ENCODE measurements around the gene KREMEN1. TPM values are rescaled to one million over a fixed set of nuclear protein-coding genes. Genes with fewer than 3 reads are reported as not detected.

The KREMEN1 gene
- total RNA-seq, 1 experiment from 2014 or later, result 2.7 TPM

DNA sequence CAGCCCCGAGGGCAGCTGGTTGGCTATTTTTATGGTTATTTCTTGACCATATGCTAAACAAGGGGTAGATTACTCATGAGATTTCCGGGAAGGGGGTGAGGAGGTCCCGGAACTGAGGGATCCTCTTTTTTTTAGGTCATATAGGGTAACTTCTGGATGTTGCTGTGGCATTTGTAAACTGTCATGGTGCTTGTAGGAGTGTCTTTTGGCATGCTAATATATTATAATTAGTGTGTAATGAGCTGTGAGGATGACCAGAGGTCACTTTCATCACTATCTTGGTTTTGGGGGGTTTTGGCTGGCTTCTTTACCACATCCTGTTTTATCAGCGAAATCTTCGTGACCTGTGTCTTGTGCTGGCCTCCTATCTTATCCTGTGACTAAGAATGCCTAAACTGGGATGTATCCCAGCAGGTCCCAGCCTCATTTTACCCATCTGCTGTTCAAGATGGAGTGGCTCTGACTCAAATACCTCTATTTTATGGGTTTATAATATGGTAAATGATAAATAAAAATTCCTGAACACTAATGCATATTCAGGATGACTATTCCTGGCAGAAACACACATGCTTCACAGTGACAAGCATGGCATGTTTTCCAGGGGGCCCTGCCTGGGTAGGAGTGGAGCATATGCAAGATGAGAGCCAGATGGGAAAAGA, 11.2 kb downstream of the KREMEN1 start:
- Histone ChIP-seq H3K4me3 (ENCODE audit: low read length) (no peak overlapping the region), H4K20me1 (ENCODE audit: low read length) (no peaks in the 10 kb centered on the region), H2AFZ (ENCODE audit: low read length) (no peak overlapping the region), H3K27ac (ENCODE audit: low read length) (no peak overlapping the region), H3K79me2 (ENCODE audit: low read length) (no peaks in the 10 kb centered on the region), H3K9me2 (replicated peaks; ENCODE audit: low read length) (no peaks in the 10 kb centered on the region), H3K9ac (ENCODE audit: low read length) (no peak overlapping the region), H3K36me3 (ENCODE audit: low read depth, low read length) (no peaks in the 10 kb centered on the region), H3K4me1 (ENCODE audit: insufficient read depth, low read length) (peaks cover 10% of the 10 kb centered on the region; the same call in 1 of the 2 replicates), H3K27me3 (ENCODE audit: low read length) (no peaks in the 10 kb centered on the region), H3K4me2 (ENCODE audit: low read length) (no peak overlapping the region), H3F3A (ENCODE audit: low read length, unreplicated experiment) (no peaks in the 10 kb centered on the region), H3K9me3 (ENCODE audit: low read length) (no peaks in the 10 kb centered on the region)
- TF ChIP-seq EZH2phosphoT487 (IDR thresholded peaks at IDR 0.05; ENCODE audit: borderline replicate concordance, low read length) (no peak), EZH2 (IDR thresholded peaks at IDR 0.05; ENCODE audit: low read length, unreplicated experiment) (no peak)
- TF ChIP-seq, protein P1, sequence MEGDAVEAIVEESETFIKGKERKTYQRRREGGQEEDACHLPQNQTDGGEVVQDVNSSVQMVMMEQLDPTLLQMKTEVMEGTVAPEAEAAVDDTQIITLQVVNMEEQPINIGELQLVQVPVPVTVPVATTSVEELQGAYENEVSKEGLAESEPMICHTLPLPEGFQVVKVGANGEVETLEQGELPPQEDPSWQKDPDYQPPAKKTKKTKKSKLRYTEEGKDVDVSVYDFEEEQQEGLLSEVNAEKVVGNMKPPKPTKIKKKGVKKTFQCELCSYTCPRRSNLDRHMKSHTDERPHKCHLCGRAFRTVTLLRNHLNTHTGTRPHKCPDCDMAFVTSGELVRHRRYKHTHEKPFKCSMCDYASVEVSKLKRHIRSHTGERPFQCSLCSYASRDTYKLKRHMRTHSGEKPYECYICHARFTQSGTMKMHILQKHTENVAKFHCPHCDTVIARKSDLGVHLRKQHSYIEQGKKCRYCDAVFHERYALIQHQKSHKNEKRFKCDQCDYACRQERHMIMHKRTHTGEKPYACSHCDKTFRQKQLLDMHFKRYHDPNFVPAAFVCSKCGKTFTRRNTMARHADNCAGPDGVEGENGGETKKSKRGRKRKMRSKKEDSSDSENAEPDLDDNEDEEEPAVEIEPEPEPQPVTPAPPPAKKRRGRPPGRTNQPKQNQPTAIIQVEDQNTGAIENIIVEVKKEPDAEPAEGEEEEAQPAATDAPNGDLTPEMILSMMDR (conservative IDR thresholded peaks at IDR 0.05; ENCODE audit: low read depth, low read length), result no peak
- POLR2A ChIA-PET (ENCODE audit: unreplicated experiment), result no interaction called here
- CTCF ChIA-PET, result no interaction called here
- peak; percentile 38 for DNase-seq
- intact Hi-C loops (cut with micrococcal nuclease), result no loop called here
- ATAC-seq, result no peak; the same call in 1 of the 2 replicates
- BruUV-seq (replicated peaks), result no TSS peak

GRCh38 chr22:29087012-29087411, 14.2 kb downstream of the KREMEN1 start:
- Histone ChIP-seq H3K27me3 (ENCODE audit: low read length) (no peaks in the 10 kb centered on the region), H3K9me2 (replicated peaks; ENCODE audit: low read length) (no peaks in the 10 kb centered on the region), H3K36me3 (ENCODE audit: low read depth, low read length) (no peaks in the 10 kb centered on the region), H4K20me1 (ENCODE audit: low read length) (no peaks in the 10 kb centered on the region), H3F3A (ENCODE audit: low read length, unreplicated experiment) (no peaks in the 10 kb centered on the region), H3K4me3 (ENCODE audit: low read length) (no peak overlapping the region), H2AFZ (ENCODE audit: low read length) (no peak overlapping the region), H3K9ac (ENCODE audit: low read length) (no peak overlapping the region), H3K4me2 (ENCODE audit: low read length) (no peak overlapping the region), H3K9me3 (ENCODE audit: low read length) (no peaks in the 10 kb centered on the region), H3K4me1 (ENCODE audit: insufficient read depth, low read length) (peaks cover 7% of the 10 kb centered on the region; the same call in 1 of the 2 replicates), H3K79me2 (ENCODE audit: low read length) (no peaks in the 10 kb centered on the region), H3K27ac (ENCODE audit: low read length) (no peak overlapping the region)
- intact Hi-C loops (cut with micrococcal nuclease), result no loop called here
- CTCF ChIA-PET, result no interaction called here
- BruUV-seq (replicated peaks), result no TSS peak
- DNase-seq (no peak), ATAC-seq (no peak)
- POLR2A ChIA-PET (ENCODE audit: unreplicated experiment), result no interaction called here
- no peak for TF ChIP-seq EZH2 (IDR thresholded peaks at IDR 0.05; ENCODE audit: low read length, unreplicated experiment)
- TF ChIP-seq EZH2phosphoT487 (IDR thresholded peaks at IDR 0.05; ENCODE audit: borderline replicate concordance, low read length), result no peak
- TF ChIP-seq, protein P1 (conservative IDR thresholded peaks at IDR 0.05; ENCODE audit: low read depth, low read length), result no peak

DNA sequence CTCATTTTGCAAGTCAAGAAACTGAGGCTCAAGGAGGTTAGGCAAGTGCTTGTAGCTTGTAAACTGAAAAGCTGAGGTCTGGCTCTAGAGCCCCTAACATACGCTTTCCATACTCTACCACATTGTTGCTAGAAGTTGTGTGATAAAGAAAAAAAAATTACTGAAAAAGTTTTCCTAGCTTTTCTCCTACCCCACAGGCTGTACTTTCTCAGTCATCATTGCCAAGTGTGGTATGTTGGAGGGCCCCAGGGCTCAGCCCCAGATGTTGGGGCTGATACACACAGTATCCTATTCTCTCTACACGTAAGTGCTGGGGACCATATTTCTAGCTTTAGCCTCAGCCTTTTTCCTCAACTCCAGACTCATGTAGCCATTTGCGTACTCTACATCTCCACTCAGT, 16.0 kb downstream of the KREMEN1 start:
- ATAC-seq (no peak), DNase-seq (no peak)
- H3K4me2 ChIP-seq (ENCODE audit: low read length), result no peak overlapping the region
- H3F3A ChIP-seq (ENCODE audit: low read length, unreplicated experiment), result no peaks in the 10 kb centered on the region
- no peak overlapping the region for H2AFZ ChIP-seq (ENCODE audit: low read length)
- no peaks in the 10 kb centered on the region for H4K20me1 ChIP-seq (ENCODE audit: low read length)
- intact Hi-C loops (cut with micrococcal nuclease), result no loop called here
- no peaks in the 10 kb centered on the region for H3K9me2 ChIP-seq (replicated peaks; ENCODE audit: low read length)
- H3K4me3 ChIP-seq (ENCODE audit: low read length), result no peak overlapping the region
- peaks cover 4% of the 10 kb centered on the region; the same call in 1 of the 2 replicates for H3K4me1 ChIP-seq (ENCODE audit: insufficient read depth, low read length)
- CTCF ChIA-PET, result no interaction called here
- H3K27ac ChIP-seq (ENCODE audit: low read length), result no peak overlapping the region
- no peak overlapping the region for H3K9ac ChIP-seq (ENCODE audit: low read length)
- H3K79me2 ChIP-seq (ENCODE audit: low read length), result no peaks in the 10 kb centered on the region
- H3K27me3 ChIP-seq (ENCODE audit: low read length), result no peaks in the 10 kb centered on the region
- no TSS peak for BruUV-seq (replicated peaks)
- TF ChIP-seq EZH2 (IDR thresholded peaks at IDR 0.05; ENCODE audit: low read length, unreplicated experiment) (no peak), EZH2phosphoT487 (IDR thresholded peaks at IDR 0.05; ENCODE audit: borderline replicate concordance, low read length) (no peak)
- TF ChIP-seq, protein P1 (conservative IDR thresholded peaks at IDR 0.05; ENCODE audit: low read depth, low read length), result no peak
- H3K9me3 ChIP-seq (ENCODE audit: low read length), result no peaks in the 10 kb centered on the region
- H3K36me3 ChIP-seq (ENCODE audit: low read depth, low read length), result no peaks in the 10 kb centered on the region
- POLR2A ChIA-PET (ENCODE audit: unreplicated experiment), result no interaction called here

Data from PC-3 (cell line).